HG03460 (cell line): ENCODE measurements around the gene SNX8.

ENCODE experiments used
- ATAC-seq: cut with Tn5 transposase; IDR thresholded peaks from one replicate; pipeline ENCODE4 v1.9.1; 2021; ENCODE audit not compliant: unreplicated experiment

The SNX8 gene

GRCh38 chr7:2266911-2267310 is 47.3 kb downstream of the SNX8 start:
- no peak for ATAC-seq

DNA sequence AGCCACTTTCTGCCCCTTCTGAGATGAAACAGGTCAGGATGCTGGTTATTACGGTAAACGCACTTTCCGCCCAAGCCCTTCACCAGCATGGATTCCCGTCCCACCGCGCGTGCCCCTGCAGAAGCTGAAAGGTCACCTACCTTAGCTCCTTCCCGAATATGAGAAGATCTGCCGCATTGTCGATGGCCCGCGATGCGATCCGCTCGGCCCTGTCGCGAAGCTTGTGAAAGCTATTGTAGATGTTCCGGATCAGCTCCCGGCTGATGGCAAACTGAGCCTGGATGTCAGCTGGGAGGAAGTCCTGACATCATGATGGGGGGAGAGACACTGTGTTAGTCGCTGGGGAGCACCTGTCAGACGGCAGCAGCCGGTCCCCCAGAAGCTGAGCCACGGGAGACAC is 50.1 kb downstream of the SNX8 start:
- no peak for ATAC-seq

GRCh38 chr7:2263176-2263575 is 51.1 kb downstream of the SNX8 start:
- ATAC-seq, result no peak

- no peak for ATAC-seq
These were observed 52.6 kb downstream of the SNX8 start for GRCh38 chr7:2261611-2262010.

- no peak for ATAC-seq
These were observed 53.4 kb downstream of the SNX8 start for GRCh38 chr7:2260820-2261219.

DNA sequence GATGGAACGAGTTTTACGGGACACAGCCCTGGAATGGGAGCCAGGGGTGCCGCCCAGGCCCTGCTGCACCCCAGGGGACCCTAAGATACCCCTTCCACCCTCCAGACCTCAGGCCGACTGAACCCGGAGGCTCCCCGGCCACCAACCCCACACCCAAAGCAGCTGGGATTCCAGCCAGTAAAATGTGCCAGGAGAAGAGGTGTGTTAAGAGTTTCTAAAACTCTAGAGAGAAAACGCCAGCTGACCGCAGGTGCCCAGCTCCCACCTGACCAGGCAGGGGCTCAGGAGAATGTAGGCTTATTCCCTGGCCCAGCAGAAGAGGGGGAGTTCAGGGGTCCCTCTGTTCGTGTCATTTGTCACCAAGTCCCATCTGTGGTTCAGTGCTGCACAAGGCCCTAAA is 54.8 kb downstream of the SNX8 start:
- no peak for ATAC-seq

DNA sequence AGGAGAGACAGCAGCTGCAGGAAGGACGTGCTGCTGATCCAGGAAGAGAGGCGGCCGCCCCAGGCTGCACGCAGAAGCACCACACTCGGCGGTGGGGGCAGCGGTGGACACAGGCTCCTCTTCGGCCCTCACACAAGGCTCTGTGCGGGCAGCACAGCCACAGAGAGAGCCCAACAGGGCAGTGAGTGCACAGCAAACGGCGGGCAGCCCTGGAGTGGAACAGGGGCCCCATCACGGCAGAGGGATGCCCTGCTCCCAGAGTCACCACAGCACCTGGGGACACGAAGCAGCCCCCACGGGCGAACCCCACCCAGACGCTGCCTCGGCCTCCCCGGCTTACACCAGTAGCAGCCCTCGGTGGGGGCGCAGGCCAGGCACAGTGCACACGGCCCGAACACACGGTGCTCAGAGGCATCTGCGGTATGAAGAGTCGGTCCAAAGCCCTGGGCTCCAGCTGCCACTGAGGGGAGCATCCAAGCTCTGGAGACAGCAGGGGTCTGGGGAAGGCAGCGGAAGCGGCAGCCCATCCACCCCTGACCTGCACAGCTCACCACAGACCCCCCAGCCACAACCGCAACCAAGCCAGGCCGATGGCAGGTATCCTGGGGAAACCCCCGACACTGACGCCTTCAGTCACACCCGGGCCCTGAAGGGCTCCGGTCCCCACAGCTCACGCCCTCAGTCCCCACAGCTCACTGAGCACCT is 55.4 kb downstream of the SNX8 start:
- ATAC-seq, result peak; percentile 60

- no peak for ATAC-seq
These were observed 56.6 kb downstream of the SNX8 start for GRCh38 chr7:2257651-2258050.

DNA sequence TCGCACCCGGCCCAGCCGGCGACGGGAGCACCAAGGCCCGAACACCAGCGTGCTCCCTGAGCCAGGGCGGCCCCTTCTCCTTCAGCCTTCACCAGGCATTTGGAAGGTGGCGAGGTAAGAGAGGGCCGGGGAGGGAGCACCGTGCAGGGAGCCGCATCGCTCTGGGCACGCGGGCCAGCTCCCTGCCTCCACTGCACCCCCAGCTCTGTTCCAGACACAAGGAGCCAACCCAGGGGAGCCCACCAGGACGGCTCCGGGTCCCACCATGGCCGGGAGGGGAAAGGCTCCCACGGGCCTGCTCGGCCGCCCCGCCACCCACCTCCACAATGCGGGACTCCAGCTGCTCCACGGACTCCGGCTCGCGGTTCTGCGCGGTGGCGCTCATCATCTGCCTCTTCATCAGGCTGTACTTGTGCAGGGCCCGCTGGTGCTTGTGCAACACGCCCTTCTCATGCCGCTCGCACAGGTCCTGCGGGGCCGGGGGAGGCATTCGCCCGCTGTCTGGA is 57.1 kb downstream of the SNX8 start:
- no peak for ATAC-seq

- ATAC-seq, result no peak
These were observed 57.8 kb downstream of the SNX8 start for GRCh38 chr7:2256306-2257045.

- ATAC-seq, result no peak
These were observed 58.8 kb downstream of the SNX8 start for GRCh38 chr7:2255145-2256139.

DNA sequence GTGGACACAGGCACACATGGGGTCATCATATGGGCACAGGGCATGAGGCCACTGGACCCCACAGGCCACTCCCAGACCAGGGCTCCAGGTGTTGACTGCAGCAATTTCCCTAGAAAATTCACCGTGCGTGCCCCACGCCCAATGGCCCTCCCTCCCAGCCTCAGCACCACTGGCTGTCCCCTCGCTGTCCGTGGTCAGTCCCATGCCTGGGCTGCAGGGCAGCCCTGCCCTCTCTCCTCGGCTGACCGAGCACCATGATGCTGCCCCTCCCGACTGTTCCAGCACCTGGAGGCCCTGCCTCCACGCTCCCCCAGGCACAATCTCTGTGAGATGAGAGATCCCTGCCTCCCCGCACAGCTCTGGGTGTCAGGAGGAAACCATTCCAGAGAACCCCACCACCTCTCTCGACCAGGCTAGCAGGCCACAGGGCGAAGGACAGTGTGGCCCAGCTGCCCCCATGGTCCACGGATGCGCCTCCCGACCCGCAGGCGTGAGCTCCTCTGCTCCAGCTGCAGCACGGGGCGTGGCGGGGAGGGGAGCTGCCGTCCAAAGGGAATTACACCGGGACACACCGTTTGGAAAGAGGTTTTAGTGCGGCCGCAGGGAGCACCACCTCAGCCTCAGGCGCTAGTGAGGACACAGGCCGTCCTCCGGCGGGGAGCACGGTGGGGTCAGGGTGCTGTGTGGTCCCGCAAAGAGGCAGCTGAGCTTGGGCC is 59.7 kb downstream of the SNX8 start:
- ATAC-seq, result no peak

GRCh38 chr7:2253525-2254244 is 60.6 kb downstream of the SNX8 start:
- ATAC-seq, result no peak

GRCh38 chr7:2253021-2253420 is 61.2 kb downstream of the SNX8 start:
- ATAC-seq, result no peak

DNA sequence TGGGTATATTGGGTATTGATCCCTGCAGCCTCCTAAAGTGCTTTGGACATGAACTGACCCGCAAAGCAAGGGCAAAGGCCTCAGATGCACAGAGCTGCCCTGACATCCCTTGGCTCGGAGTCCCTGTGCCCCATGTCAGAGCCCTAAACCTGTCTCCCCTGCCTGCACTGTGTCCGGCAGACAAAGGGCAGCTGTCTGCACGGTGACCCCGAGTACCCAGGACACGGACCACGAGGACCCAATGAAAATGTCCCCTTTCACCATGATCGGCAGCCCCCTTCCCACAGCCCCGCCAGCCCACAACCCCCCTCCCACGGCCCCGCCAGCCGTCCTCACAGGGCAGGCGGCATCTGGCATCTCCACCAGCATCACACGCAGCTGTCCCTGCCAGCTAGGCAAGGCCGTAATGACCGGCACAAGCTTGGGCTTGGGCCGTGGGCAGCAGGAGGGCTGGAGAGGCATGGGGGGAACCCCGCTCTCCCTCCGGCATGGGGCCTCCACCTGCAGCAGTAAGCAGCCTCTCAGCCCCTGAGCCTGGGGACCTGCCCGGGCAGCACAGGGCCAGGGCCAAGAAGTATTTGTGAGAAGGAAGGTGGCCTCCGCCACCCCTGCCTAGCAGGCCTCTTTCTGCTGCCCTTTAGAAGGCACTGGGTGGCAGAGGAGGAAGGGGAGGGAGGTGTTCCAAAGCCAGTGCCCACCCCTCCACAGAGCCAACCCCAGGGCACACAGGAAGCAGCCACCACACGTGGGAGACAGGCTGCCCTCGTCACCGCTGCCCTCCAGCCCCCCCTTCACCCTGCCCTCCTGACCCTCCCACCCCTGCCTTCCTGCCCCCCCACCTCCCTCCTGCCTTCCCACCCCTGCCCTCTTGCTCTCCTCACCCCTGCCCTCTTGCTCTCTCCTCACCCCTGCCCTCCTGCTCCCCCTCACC is 62.1 kb downstream of the SNX8 start:
- no peak for ATAC-seq

DNA sequence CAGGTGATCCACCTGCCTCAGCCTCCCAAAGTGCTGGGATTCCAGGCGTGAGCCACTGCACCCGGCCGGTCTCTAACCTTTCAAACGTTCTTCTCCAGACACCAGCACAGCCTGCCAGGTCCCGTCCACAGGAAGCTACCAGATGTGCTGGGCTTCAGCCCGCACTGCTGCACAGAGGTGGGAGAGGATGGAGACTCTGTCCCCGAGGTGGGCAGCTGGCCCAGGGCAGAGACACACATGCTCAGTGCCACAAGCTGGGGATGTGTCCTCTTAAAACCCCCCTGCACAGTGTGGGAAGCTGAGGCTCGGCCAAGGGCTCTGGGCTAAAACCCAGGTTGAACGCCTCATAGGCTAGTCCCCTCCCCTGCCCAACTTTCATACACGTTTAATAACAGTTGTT is 62.9 kb downstream of the SNX8 start:
- ATAC-seq, result no peak

DNA sequence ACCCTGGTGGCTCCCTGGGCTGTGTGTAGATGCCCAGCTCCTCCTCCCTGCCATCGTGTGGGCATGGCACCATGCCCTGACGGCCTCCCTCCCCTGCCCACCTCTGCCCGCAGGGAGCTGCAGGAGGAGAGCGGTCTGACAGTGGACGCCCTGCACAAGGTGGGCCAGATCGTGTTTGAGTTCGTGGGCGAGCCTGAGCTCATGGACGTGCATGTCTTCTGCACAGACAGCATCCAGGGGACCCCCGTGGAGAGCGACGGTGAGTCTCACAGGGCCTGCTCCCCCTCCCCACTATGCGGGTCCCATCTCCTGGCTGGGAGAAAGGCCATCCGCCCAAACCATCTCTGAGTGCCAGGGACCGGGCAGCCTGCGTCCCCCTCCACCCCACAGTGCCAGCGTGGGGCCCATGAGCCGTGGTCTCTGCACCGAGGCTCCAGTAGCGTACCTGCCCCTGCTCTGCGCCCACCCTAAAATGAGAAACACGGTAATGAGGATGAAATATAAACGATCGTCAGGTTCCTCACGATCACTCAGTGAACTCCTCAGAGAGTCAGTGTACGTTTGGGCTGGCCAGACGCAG is 64.4 kb downstream of the SNX8 start:
- no peak for ATAC-seq

DNA sequence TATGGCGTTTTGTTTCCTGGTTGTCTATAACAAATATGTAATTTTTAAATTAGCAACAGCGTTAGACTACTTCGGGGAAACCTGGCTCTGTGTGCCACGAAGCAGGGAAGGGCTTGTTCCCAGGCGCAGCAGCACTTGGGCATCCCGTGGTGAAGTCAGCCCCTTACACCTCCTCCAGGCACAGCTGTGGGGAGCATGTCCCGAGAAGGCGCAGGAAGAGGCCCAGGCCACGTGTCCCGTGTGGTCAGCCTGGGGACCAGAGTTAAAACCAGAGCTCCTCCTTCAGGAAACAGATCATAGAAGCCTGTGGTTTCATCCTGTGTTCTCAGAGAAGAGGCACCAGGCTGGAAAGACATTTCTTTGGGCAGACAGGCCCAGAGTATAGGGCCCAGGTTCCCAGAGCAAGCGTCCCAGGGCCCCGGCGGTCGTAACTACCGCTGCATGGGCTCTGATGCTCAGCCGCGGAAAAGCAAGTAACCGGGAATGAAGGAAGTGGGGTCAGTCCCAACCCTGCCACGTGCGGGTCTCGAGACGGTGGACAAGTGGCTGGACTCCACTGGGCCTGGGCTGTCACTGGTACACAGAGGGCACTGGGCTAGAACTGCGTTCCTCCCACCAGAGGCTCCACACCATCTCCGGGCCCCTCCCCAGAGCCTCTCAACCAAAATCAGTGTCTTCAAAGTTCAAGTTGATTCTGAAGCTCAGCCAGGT is 65.1 kb downstream of the SNX8 start:
- peak; percentile 61 for ATAC-seq
